IPS-11a (cell line): ENCODE data around the gene PECR.

Experiments used
- H3K4me3 ChIP-seq: one replicate; pipeline ENCODE4 v1.5.1; 2013; ENCODE audit warnings: low read depth, low read length, control low read depth

The PECR gene

DNA sequence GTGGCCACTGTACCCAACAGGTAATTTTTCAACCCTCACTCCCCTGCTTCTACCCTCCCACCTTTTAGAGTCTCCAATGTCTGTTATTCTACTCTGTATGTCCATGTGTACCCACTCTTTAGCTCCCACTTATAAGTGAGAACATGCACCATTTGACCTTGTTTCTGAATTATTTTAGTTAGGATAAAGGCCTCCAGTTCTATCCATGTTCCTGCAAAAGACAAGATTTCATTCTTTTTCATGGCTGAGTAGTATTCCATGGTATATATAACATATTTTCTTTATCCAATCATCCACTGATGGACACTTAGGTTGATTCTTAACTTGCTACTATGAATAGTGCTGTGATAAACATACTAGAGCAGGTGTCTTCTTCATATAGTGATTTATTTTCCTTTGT lies 9.1 kb downstream of the PECR start:
- no peak overlapping the region for H3K4me3 ChIP-seq

DNA sequence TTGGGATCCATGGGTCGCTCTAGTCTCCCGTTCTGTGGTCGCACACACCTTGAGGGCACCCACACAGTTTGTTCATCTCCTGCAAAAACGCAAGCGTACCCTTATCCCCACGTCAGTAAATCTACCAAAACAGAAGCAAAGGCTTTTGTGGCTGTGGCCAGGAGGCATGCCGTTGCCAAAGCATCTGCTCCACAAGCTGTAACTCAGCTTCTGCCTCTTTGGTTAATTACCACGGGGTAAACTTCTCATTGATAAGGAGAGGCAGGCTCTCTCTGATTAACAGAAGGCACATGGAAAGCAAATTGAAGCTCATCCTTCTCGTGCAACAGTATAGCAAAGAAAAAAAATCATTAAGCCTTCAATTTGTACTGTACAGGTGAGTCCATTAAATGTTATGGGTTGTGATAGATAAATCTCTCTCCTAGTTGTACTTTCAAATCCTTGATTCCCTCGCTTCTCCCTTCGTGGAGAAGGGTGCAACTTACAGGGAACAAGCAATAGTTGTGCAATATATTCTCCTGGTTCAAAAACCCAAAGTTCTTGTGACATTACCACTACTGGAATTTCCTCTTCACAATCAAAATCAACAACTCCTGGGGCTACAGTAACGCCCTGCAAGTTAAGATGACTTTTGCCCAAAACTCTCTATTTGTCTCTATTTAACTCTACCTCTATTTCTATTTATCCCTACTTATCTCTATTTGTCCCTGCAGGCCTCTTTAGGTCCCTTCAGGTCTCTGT lies 10.3 kb downstream of the PECR start:
- no peak overlapping the region for H3K4me3 ChIP-seq

DNA sequence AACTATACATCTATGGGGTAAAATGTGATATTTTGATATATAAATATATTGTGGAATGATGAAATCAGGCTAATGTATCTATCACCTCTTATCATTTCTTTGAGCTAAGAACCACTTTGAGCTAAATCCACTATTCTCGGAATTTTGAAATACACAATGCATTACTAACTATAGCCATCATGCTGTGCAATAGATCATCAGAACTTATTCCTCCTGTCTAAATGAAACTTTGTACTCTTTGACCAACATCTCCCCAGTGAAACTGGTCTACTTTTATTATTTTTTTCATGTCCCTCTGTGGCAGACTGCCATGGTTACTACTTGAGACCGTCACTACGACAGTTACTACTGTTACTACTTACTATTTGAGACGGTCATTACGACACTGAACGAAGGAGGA lies 11.4 kb downstream of the PECR start:
- no peak overlapping the region for H3K4me3 ChIP-seq

DNA sequence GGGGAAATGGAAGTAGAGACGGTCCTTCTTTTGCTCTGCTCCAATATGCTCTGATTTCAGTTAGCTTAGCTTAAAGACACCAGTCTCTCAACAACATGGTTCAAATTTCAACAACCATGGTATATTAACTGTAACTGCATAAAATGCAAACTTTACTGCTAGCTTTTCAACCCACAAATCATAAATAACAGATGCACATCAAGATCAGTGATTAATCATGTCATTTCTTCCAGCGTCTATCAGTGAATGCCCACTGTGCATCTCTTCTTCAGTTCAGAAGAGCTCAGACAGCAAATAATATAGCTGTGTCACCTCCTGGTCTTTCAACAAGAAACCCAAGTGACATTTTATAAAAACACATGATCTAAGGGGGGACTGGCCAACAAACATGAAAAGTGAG lies 12.6 kb downstream of the PECR start:
- no peak overlapping the region for H3K4me3 ChIP-seq

DNA sequence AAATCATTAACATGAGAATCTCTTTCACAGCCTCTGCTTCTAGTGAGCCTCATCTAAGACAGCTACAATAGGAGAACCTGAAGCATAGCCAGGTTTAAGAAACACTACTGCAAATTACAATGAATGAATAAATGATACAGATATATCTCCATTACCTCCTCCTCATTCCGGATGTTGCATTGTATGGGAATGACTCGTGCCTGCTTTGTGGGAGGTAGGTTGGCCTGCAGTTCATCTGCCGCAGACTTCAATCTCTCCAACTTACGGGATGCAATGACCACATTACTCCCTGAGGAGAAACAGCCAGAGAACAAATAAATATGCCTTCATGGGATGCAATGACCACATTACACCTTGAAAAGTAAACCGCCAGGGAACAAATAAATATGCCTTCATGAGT lies 15.4 kb downstream of the PECR start:
- H3K4me3 ChIP-seq: no peak overlapping the region

DNA sequence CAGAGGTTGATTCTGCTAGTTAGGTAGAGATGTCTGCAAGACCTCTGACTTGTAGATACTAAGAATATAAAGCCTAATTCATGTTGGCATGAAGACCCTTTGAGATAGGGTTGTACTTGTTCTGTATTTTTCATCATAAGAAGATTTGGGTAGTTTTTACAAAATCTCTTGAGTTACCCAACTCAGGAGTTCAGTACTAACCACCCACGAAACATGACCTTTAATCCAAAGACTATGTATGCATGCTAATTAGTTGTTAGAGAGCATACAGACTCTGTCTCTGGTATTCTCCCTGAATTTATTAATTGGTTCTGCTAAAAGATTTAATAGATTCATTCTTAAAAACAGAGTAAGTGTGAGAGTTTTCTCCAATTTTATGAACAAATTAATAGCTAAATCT lies 16.9 kb downstream of the PECR start:
- no peak overlapping the region for H3K4me3 ChIP-seq

DNA sequence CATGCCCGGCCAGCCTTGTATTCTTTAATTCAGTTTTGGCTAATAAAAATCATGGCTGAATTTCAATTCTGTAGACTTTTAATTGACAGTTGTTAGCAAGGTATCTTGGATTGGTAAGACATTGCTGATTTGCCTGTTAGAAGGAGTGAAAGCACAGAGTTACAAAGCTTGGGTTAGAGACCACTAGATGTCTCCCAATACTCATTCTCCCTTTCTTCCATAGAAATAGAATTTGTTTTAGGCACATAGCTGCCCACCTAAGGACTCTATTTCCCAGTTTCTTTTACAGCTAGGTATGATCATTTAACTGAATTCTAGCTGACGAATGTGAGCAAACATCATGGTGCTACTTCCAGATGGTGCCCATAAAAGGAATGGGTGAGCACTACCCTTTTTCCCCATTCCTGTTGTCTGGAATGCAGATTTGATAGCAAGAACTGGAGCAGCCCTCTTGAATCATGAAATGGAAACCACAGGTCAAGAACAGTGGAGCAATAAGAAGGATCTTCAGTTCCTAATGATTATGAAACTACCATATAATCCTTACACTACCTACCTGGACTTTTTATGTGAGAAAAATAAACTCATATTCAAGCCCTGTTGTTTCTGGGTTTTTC lies 17.5 kb downstream of the PECR start:
- H3K4me3 ChIP-seq: no peak overlapping the region

DNA sequence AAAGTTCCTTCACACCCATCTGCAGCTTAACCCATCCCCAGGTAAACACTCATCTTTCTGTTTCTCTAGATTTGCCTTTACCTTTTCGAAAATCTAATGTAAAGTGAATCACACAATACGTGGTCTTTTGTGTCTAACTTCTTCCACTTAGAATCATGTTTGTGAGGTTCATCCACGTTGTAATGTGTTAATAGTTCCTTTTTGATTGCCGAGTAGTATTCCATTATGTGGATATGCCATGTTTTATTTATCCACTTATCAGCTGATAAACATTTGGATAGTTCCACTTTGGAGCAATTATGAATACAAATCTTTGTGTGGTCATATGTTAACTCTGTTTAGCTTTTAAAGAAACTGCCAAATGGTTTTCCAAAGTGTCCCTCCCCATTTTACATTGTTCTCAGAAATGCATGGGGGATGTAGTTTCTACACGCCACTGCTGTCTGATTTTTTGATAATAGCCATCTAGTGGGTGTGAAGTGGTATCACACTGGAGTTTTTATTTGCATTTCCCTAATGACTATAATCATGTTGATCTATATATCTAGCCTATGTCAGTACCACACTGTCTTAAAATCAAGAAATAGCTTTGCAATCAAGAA lies 22.3 kb downstream of the PECR start:
- no peak overlapping the region for H3K4me3 ChIP-seq

DNA sequence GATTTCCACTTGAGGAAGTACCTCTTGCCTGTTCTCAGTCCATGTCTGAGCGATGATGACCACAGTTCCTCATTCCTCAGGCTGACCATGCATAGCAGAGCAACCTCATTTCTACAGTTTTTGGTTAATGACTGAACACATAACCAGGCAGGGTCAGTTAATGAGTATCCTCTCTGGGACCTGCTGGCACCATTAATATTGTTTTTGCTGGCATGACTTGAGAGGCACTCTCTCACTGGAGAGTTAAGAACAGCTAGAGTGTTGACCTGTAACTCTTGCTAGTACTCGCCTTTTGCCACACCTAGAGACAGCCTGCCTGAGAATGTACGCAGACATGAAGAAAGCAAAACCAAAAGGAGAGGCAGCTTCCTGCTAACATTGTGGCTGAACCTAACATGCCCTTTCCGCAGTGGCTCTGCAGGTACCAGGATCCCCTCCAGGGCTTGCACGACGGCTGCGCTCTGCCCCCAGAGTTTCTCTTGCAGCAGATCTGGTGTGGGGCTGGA lies 23.9 kb downstream of the PECR start:
- H3K4me3 ChIP-seq: no peak overlapping the region

DNA sequence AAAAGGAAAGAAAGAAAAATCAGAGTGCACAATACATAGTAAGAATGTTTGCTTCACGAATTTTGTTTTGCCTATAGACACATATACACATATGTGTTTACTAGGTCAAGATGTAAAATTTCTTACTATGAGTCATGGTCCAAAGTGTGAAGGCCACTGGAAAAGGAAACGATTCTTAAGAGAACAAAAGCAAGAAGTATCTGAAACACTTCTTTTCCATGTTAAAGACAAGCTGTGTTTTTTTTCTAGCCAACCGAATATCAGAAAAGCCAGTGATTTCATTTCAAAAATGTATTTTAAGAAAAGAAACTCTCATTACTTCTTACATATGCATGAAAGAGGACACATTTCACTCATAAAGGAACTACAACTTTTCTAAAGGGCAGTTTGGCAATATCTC lies 24.9 kb downstream of the PECR start:
- H3K4me3 ChIP-seq: no peak overlapping the region

DNA sequence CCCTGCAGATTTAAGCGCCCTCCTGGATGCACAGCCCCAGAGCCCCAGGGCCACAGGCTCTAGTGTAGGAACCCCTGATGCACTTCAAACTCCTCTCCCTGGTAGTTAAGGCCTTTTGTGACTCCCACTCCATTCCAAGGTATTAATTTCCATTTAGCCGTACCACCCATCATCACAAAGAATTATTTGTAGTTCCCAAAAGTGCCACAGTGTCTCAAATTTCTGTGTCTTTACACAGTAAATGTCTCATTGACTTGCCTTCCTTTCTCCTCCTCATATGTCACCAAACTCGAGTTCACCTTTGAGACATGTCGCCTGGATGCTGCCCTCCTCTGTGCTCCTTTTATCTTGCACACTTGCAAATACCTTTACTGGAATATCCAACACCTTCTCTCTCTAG lies 25.9 kb downstream of the PECR start:
- H3K4me3 ChIP-seq: no peak overlapping the region

DNA sequence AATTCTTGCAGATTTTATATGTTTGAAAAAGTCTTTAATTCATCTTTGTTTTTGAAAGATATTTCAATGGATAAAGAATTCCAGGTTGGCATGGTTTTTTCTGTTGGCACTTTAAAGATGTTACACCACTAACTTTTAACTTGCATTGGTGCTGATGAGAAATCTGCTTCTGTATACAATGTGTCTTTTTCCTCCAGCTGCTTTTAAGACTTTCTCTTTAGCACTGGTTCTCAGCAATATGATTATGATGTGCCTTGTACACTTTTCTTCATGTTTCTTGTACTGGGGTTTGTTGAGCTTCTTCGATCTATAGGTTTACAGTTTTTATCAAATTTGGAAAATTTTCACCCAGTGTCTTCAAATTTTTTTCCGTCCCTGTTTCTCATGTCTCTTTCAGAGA lies 29.2 kb downstream of the PECR start:
- H3K4me3 ChIP-seq: no peak overlapping the region

DNA sequence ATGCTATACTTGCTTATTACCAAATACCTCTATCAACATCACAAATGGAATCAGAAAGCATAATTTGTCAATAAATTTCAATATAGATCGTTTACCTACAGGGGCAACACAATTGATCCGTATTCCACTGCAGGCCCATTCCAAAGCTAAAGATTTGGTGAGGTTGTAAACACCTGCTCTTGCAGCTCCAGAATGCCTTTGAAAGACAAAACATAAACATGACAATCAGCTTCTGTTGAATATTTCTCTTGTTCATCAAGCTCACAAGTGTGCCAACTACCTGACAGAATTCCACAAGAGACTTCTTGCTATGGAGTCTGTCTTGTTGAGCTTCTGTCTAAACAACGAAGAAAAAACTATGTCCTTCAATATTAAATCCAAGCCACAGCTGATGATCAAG lies 30.3 kb downstream of the PECR start:
- no peak overlapping the region for H3K4me3 ChIP-seq

DNA sequence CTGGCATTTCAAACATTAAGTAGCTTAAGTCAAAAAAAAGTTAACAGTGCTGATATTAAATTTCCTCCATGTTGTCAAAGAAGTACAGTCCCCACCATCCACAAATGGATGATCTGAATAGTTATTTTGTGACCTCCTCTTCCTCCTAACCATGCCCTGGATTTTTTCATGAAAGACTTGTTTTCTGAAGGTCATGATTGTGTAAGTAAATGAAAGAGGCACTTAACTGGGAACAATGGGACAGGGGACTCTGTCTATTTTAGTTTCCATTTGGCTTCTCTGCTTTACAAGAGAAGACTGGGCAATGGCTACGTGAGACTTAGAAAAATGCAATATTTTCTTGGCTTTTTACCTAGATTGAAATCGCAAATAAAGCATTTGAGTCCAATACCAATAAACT lies 32.2 kb downstream of the PECR start:
- no peak overlapping the region for H3K4me3 ChIP-seq

DNA sequence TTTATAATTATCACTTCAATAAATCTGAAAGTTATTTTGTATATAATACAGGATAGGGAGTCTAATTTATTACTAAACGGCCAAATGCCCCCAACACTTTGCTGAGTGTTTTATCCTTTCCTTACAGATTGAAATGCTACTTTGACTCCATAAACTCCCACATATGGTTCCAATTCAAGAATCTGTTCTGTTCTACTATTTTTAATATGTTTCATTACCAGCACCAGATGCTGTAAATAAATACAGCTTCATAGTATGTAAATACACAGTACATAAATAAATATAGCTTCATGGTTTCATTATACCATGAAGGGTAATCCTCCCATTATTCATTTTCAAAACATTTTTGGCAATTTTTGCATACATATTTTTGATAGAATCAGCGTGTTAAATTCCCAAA lies 34.2 kb downstream of the PECR start:
- H3K4me3 ChIP-seq: no peak overlapping the region

DNA sequence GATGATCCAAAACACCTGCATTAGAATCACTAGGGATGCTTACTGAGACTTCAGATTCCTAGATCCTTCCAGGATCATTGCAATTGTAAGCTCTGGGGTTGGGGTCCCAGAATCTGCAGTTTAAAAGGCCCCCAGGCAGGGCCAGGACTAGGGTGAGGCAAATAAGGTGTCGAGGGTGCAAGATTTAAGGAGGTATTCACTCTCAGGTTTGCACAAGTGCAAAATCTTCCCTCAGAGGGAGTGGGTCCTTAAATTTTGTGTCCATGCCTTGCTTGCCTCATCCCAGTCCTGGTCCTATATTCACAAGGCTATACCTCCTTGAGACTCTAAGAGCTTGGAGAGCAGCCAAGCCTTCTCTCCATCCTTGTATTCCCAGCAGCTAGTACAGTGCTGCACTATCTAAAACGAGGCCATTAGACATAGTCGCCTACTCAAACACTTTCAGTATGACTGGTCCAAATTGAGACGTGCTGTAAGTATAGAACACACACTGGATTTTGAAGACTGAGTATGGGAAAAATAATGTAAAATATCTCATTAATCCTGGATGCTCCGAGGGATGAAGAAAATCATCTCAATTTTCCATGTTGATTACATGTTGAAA lies 36.6 kb downstream of the PECR start:
- no peak overlapping the region for H3K4me3 ChIP-seq

DNA sequence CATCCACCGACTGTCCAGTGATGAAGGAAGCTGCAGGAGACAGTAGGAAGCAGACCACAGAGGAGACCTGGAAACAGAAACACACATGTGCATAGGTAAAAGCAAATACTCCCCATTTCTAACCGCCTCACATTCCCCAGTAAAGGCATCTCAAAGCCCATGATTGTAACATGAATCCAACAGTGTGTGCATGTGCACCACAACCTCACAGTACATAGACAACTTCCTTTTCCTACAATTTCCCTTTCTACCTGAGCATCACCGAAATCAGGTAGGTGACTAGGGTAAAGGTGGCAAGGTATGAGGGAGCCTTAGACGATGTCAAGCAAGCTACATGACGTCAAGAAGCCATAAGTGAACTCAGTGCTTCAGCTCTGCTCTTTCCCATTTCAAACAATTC lies 37.7 kb downstream of the PECR start:
- H3K4me3 ChIP-seq: no peak overlapping the region

DNA sequence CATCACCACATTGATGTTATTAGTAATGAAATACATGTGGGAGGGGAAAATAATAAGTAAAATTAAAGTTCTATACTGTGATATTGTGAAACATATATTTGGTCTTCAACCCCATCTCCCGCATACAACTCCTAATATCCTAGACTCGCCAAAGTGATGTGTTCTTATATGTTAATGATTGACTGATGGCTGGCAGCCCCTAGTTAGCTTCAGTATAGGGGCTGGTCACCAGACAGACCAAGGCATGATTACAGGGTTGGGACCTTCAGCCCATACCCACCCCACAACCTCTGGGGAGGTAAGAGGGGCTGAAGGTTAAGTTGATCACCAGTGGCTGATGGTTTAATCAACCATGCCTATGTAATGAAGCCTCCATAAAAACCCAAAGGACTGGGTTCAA lies 40.2 kb downstream of the PECR start:
- no peak overlapping the region for H3K4me3 ChIP-seq

DNA sequence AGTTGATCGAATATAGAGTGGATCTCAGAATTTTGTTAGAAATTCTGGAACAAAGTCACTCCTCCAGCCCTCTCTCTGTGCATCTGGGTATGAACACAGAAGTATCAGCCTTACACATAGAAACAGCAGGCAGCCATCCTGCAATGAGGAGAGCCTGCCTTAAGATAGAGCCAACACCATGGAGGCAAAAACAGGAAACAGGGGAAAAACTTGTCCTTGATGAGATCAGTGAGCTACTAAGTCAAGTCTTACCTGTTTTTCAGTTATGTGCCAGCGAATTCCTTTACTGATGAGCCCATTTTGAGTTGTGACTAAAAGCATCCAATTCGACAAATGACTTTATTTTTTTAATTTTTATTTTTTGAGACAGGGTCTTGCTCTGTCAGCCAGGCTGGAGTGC lies 41.7 kb downstream of the PECR start:
- no peak overlapping the region for H3K4me3 ChIP-seq

DNA sequence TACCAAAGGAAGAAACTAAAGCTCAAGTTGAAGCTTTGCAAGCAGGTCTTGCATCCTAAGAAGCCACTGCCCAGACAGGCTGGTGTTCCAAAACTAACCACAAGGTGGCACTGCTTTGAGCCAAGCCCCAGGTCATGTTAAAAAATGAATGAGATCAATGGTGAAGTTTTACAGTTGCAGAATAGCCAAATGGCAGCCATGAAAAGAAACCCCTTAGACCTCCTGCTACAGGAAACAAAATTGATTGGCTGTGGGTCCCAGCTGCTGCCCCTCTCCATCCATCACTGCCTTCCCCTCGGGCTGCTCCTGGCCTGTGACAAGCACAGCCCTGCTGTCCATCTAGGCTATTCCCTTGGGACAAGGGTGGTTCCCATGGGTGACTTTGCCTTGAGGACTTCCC lies 47.5 kb downstream of the PECR start:
- no peak overlapping the region for H3K4me3 ChIP-seq

DNA sequence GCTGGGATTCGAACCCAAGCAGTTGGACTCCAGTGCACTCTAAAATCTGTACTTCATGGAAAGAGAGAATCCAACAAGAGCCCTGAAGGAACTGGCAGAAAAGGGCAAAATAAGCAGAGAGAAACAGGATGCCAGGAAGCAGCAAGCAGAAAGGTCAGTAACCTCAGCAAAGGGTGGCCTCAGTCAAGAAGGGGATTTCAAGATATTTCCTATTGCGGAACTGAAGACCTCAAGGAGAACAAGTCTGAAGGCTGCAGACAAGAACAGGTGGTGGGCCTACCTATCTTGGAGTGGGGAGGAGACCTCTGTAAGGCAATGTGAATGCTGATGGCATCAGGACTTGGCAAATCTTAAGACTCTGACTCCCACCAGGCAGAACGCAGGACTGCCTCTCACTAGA lies 48.2 kb downstream of the PECR start:
- no peak overlapping the region for H3K4me3 ChIP-seq
